ENCODE results near the gene WDR90.
A peak's percentile ranks its signal among the peaks of the same experiment; 100 is the strongest.
"Not testable (repeated sequence)": the region's sequence is repeated elsewhere in the genome, so short reads cannot be mapped to it uniquely, and the experiment has no call there.

The WDR90 gene

GRCh38 chr16:712740-713250 lies 63.6 kb downstream of the WDR90 start:
- TF ChIP-seq CTCF (IDR thresholded peaks at IDR 0.05; ENCODE audit: insufficient read depth, low read length, missing control alignments) = peak; percentile 30
- ChIA-PET CTCF (interaction anchor here (0.6 to 10.1 kb wide), 31 partner anchors 7 to 401 kb away, joined by 3 to 210 read pairs (median 6); partner anchors contain the start of genes ANTKMT, CCDC78, CHTF18 and CIAO3), POLR2A (interaction anchor here (1.1 kb wide), 2 partner anchors 9 to 70 kb away, joined by 4 read pairs; no protein-coding TSS in a partner anchor)
- DNase-seq (ENCODE audit: low read depth, low spot score) = peak; percentile 79
- H3K4me3 ChIP-seq (ENCODE audit: low read depth, low read length) = not testable (repeated sequence)

GRCh38 chr16:714079-714478 lies 64.9 kb downstream of the WDR90 start:
- no peak for TF ChIP-seq CTCF (IDR thresholded peaks at IDR 0.05; ENCODE audit: insufficient read depth, low read length, missing control alignments)
- DNase-seq (ENCODE audit: low read depth, low spot score) = no peak
- H3K4me3 ChIP-seq (ENCODE audit: low read depth, low read length) = no peak overlapping the region
- ChIA-PET POLR2A (no interaction called here), CTCF (interaction anchor here (1.0 to 10.1 kb wide), 8 partner anchors 12 to 385 kb away, joined by 3 to 210 read pairs (median 29); partner anchors contain the start of genes CCDC78, CHTF18, CIAO3 and HAGHL)

- peak within 1 kb of the TSS; percentile 65 for H3K4me3 ChIP-seq (ENCODE audit: low read depth, low read length)
- no peak for TF ChIP-seq CTCF (IDR thresholded peaks at IDR 0.05; ENCODE audit: insufficient read depth, low read length, missing control alignments)
- DNase-seq (ENCODE audit: low read depth, low spot score) = no peak
- ChIA-PET CTCF (interaction anchor here (0.5 to 10.1 kb wide), 11 partner anchors 7 to 385 kb away, joined by 3 to 210 read pairs (median 4); partner anchors contain the start of genes CCDC78, CHTF18, CIAO3 and HAGHL), POLR2A (interaction anchor here (1.0 kb wide), 2 partner anchors 9 to 70 kb away, joined by 3 to 4 read pairs; no protein-coding TSS in a partner anchor)
Observed at GRCh38 chr16:714558-715476, 65.7 kb downstream of the WDR90 start, which contains the start of gene METRN. Gene METRN (plus strand): TSS chr16:715118. CDS start chr16:715290, 172 bp downstream.

- peak overlapping the region; percentile 65 for H3K4me3 ChIP-seq (ENCODE audit: low read depth, low read length)
- TF ChIP-seq CTCF (IDR thresholded peaks at IDR 0.05; ENCODE audit: insufficient read depth, low read length, missing control alignments) = peak; percentile 12
- ChIA-PET POLR2A (interaction anchor here (0.6 to 1.1 kb wide), 5 partner anchors 9 to 69 kb away, joined by 3 to 6 read pairs (median 4); partner anchors contain the start of gene STUB1), CTCF (interaction anchor here (0.5 to 10.1 kb wide), 13 partner anchors 8 to 340 kb away, joined by 3 to 210 read pairs (median 5); partner anchors contain the start of genes CCDC78, CHTF18, CIAO3 and HAGHL)
- no peak for DNase-seq (ENCODE audit: low read depth, low spot score)
Observed at GRCh38 chr16:715477-716199, 66.5 kb downstream of the WDR90 start.

- DNase-seq (ENCODE audit: low read depth, low spot score) = no peak
- ChIA-PET CTCF (interaction anchor here (0.8 to 10.1 kb wide), 13 partner anchors 9 to 339 kb away, joined by 3 to 210 read pairs (median 5); partner anchors contain the start of genes CCDC78, CHTF18, CIAO3 and HAGHL), POLR2A (interaction anchor here (0.6 to 1.1 kb wide), 3 partner anchors 9 to 36 kb away, joined by 3 to 6 read pairs (median 4); partner anchors contain the start of gene STUB1)
- TF ChIP-seq CTCF (IDR thresholded peaks at IDR 0.05; ENCODE audit: insufficient read depth, low read length, missing control alignments) = no peak
- H3K4me3 ChIP-seq (ENCODE audit: low read depth, low read length) = peak overlapping the region; percentile 65
Observed at GRCh38 chr16:716200-716568, 67.0 kb downstream of the WDR90 start.
